ENCODE results near the gene GNB3. TPM values are rescaled to one million over a fixed set of nuclear protein-coding genes. Genes with fewer than 3 reads are reported as not detected.
"Not testable (repeated sequence)": the region's sequence is repeated elsewhere in the genome, so short reads cannot be mapped to it uniquely, and the experiment has no call there.

The GNB3 gene
- total and polyA plus RNA-seq, 2 of the 4 experiments (the other 2 are of a cell fraction): 0.72 to 20.5 TPM

GRCh38 chr12:6889775-6890573, 49.2 kb downstream of the GNB3 start:
- peak overlapping the region; percentile 96; the same call in 1 of the 2 replicates for H4K5ac ChIP-seq (ENCODE audit: low read depth, low read length)
- H3K27me3 ChIP-seq (ENCODE audit: control insufficient read depth, insufficient read depth, low read length); CTCF ChIA-PET; H3K27ac ChIP-seq (ENCODE audit: insufficient read depth, low read length); intact Hi-C loops (cut with micrococcal nuclease); H3K4me2 ChIP-seq (ENCODE audit: low read depth, low read length); ATAC-seq (ENCODE audit: low read depth); H3K36me3 ChIP-seq (ENCODE audit: control insufficient read depth, insufficient read depth, low read length); H2AK9ac ChIP-seq (replicated peaks; ENCODE audit: low read depth, low read length, poor library complexity); H4K20me1 ChIP-seq (ENCODE audit: insufficient read depth, low read length); H3K4me1 ChIP-seq (ENCODE audit: control insufficient read depth, insufficient read depth, low read length); H3K9me3 ChIP-seq (ENCODE audit: control insufficient read depth, insufficient read depth, low read length); H2AFZ ChIP-seq (replicated peaks; ENCODE audit: low read length, poor library complexity); H3K9ac ChIP-seq (ENCODE audit: low read depth, low read length); H3K18ac ChIP-seq (ENCODE audit: low read depth, low read length); POLR2A ChIA-PET (ENCODE audit: unreplicated experiment); H3K4me3 ChIP-seq (ENCODE audit: insufficient read depth, low read depth, low read length); DNase-seq; dilution Hi-C loops (cut with HindIII; ENCODE audit: low sequenced_read_pairs, unreplicated experiment); in situ Hi-C loops (cut with MboI; ENCODE audit: low sequenced_read_pairs); BruUV-seq (replicated peaks); H2BK20ac ChIP-seq (ENCODE audit: low read depth, low read length): not testable (repeated sequence)
- peak overlapping the region; percentile 84; the same call in 1 of the 2 replicates for H3K56ac ChIP-seq (ENCODE audit: extremely low read depth, insufficient read depth, low read length)
- peak overlapping the region; percentile 78 for H3K14ac ChIP-seq (replicated peaks; ENCODE audit: low read depth, low read length)
- peak overlapping the region; percentile 76 for H3K23ac ChIP-seq (ENCODE audit: low read depth, low read length)
- WGBS, 2 experiments (ENCODE audit: extremely low coverage in 2 of 2, insufficient read length in 1 of 2): 85% methylated on average over 5 of the region's 21 CpGs; no CpG with 5 or more reads in 1 of the 2 experiments
- peak overlapping the region; percentile 87; the same call in 1 of the 2 replicates for H3K4ac ChIP-seq (ENCODE audit: low read depth, low read length)
- H3K79me1 ChIP-seq (ENCODE audit: low read depth in 1 of 2, low read length in 2 of 2): peaks cover 5 to 20% of the 10 kb centered on the region in 2 experiments; a peak in 3 of 4 replicates
- peak overlapping the region; percentile 85 to 99 for H4K8ac ChIP-seq (ENCODE audit: low read depth in 2 of 2, low read length in 2 of 2)
- peak overlapping the region; percentile 86 for H2BK5ac ChIP-seq (ENCODE audit: low read depth, low read length, poor library complexity, severe bottlenecking)
- H2BK15ac ChIP-seq (ENCODE audit: low read depth, low read length): peak overlapping the region; percentile 63; the same call in 2 of the 3 replicates
- H2BK120ac ChIP-seq (ENCODE audit: low read depth, low read length): peak overlapping the region; percentile 75
- peak overlapping the region; percentile 88; the same call in 1 of the 2 replicates for H2AK5ac ChIP-seq (ENCODE audit: low read depth, low read length)
- H4K91ac ChIP-seq (ENCODE audit: insufficient read depth, low read depth, low read length): peak overlapping the region; percentile 92
- 0 out of 2 replicates have a peak, but pooled peaks cover 12% of the 10 kb centered on the region for H3K9me1 ChIP-seq (ENCODE audit: insufficient read depth, low read length)
